SK-N-SH (cell line): ENCODE data around the gene DYNAP.

Experiments used
- CTCF ChIP-seq: fragments of 200-600 bp; sonication (generic); IDR thresholded peaks from 2 replicates; pipeline ENCODE4 v1.6.1; 2017; ENCODE audit warnings: antibody characterized with exemption, mild to moderate bottlenecking, moderate library complexity
- EP300 ChIP-seq, 2 experiments: IDR thresholded peaks; 2 replicates each; pipeline versions ENCODE4 v1.4.0 to v1.6.1; 2012; ENCODE audit warnings: borderline replicate concordance in 1 of 2, low read depth in 1 of 2, low read length in 1 of 2
- FOSL2 ChIP-seq: IDR thresholded peaks from 2 replicates; pipeline ENCODE4 v1.4.0; 2012; ENCODE audit warnings: low read depth, mild to moderate bottlenecking, moderate library complexity, borderline replicate concordance
- FOXJ3 ChIP-seq: sonication (generic); formaldehyde crosslinking; IDR thresholded peaks from 2 replicates; pipeline ENCODE4 v1.5.1; 2020; ENCODE audit warnings: mild to moderate bottlenecking, missing genetic modification reagents
- GATA2 ChIP-seq: sonication (generic); formaldehyde crosslinking; IDR thresholded peaks from 2 replicates; pipeline ENCODE4 v1.5.0; 2020; ENCODE audit warnings: mild to moderate bottlenecking, missing genetic modification reagents

- peak; percentile 39 for TF ChIP-seq CTCF
- no peak for TF ChIP-seq FOXJ3 (CRISPR knock-in tag)
- TF ChIP-seq GATA2 (CRISPR knock-in tag) = no peak
- no peak for TF ChIP-seq FOSL2
- TF ChIP-seq EP300 (IDR thresholded peaks at IDR 0.05; ENCODE audit: borderline replicate concordance in 1 of 2, low read depth in 1 of 2, low read length in 1 of 2) = no peak
Measured at GRCh38 chr18:54622084-54622483, 31.0 kb downstream of the DYNAP start.
